Gastrocnemius medialis (tissue), 4 donors: Measurements from ENCODE around the gene SLC2A5. TPM values are rescaled to one million over a fixed set of nuclear protein-coding genes. Genes with fewer than 3 reads are reported as not detected.

Source experiments
- ATAC-seq, 2 donors: fragments of 150-250 bp; one replicate each; pipeline ENCODE4 v1.9.1; 2016
- DNase-seq, 2 donors: peaks; one replicate each; pipeline ENCODE4 v3.0.0-alpha.2; 2019
- H3K27ac ChIP-seq, 4 donors: fragments of 200-600 bp; sonication (generic); 1 replicate in 1 of 4; 2 replicates in 3 of 4; pipeline ENCODE4 v1.5.1; 2016 to 2018; ENCODE audit warnings: mild to moderate bottlenecking in 2 of 4, moderate library complexity in 1 of 4
- H3K27me3 ChIP-seq, 3 donors: fragments of 200-600 bp; sonication (generic) in 2 of 3; 1 replicate in 1 of 3; 2 replicates in 2 of 3; pipeline versions ENCODE4 v1.5.1 to v1.6.0; 2016 to 2019; ENCODE audit warnings: mild to moderate bottlenecking in 1 of 3, moderate library complexity in 1 of 3
- H3K36me3 ChIP-seq, 2 donors: fragments of 200-600 bp; sonication (generic) in 1 of 2; one replicate each; pipeline ENCODE4 v1.5.1; 2017 to 2018
- H3K4me1 ChIP-seq, 2 donors: fragments of 200-600 bp; sonication (generic) in 1 of 2; one replicate each; pipeline ENCODE4 v1.5.1; 2016 to 2017; ENCODE audit warnings: mild to moderate bottlenecking in 2 of 2
- H3K4me3 ChIP-seq, 4 donors: fragments of 200-600 bp; sonication (generic) in 3 of 4; 1 replicate in 1 of 4; 2 replicates in 3 of 4; pipeline ENCODE4 v1.5.1; 2016 to 2019; ENCODE audit warnings: mild to moderate bottlenecking in 2 of 4
- H3K9me3 ChIP-seq, 3 donors: fragments of 200-600 bp; sonication (generic) in 2 of 3; 1 replicate in 1 of 3; 2 replicates in 2 of 3; pipeline ENCODE4 v1.5.1; 2016 to 2019
- CTCF ChIP-seq, 5 experiments: fragments of 450-650 bp in 3 of 5; fragments of 200-600 bp in 2 of 5; sonication (generic) in 2 of 5; IDR thresholded peaks in 4 of 5; conservative IDR thresholded peaks in 1 of 5; 1 replicate in 4 of 5; 2 replicates in 1 of 5; pipeline ENCODE4 v1.5.1; 2016 to 2019; ENCODE audit warnings: antibody characterized with exemption in 5 of 5, mild to moderate bottlenecking in 3 of 5, moderate library complexity in 3 of 5
- POLR2A ChIP-seq, 2 donors: fragments of 450-650 bp; IDR thresholded peaks; one replicate each; pipeline ENCODE4 v1.6.1; 2017; ENCODE audit warnings: antibody characterized with exemption in 2 of 2, mild to moderate bottlenecking in 2 of 2, moderate library complexity in 2 of 2
- in situ Hi-C, 4 donors: fragments of 200-750 bp; cut with MboI; loops; one replicate each; pipeline versions ENCODE4 v1.15.0 to v1.8.0; 2017; ENCODE audit warnings: low sequenced_read_pairs in 4 of 4
- intact Hi-C: fragments of 100-400 bp; cut with DNase I; formaldehyde crosslinking; loops from one replicate; pipeline ENCODE4 v1.15.1; 2023; ENCODE audit warnings: low total_unique reads
- total RNA-seq, 4 donors: library from RNA; depleted of rRNA; stranded (reverse); fragments of >200 nt; gene quantifications; one replicate each; pipeline versions ENCODE4 v1.1.0 to v1.2.3, GENCODE V29; 2016

SLC2A5 gene
- total RNA-seq, 4 donors from 2014 or later, result 11.2 to 34.5 (median 22.8) TPM

DNA sequence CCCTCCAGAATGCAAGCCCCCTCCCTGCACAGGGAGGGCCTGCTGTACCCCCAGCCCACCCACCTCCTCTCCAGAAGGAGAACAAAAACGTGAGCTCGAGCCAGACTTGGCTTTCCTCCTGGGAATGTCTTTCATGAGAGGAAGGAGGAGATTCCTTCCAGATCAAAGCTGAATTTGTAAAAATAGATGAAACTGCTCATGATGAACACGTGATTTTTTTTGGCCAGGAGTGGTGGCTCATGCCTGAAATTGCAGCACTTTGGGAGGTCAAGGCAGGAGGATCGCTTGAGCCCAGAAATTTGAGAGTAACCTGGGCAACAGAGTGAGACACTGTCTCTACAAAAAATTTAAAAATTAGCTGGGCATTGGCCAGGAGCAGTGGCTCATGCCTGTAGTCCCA is 37.7 kb upstream of the SLC2A5 start:
- Histone ChIP-seq H3K4me3 (no peak overlapping the region), H3K4me1 (no peaks in the 10 kb centered on the region), H3K27me3 (no peaks in the 10 kb centered on the region), H3K27ac (peak overlapping the region in 1 of 4 donors; percentile 13), H3K9me3 (no peaks in the 10 kb centered on the region), H3K36me3 (peaks cover 0 to 42% of the 10 kb centered on the region in 2 donors)
- in situ Hi-C loops (loop anchor here in 2 of 4 donors (10.0 kb wide), 3 partner anchors 92 to 172 kb away; no protein-coding TSS in a partner anchor), intact Hi-C loops (no loop called here)
- no peak for ATAC-seq
- DNase-seq, result no peak
- TF ChIP-seq POLR2A (IDR thresholded peaks at IDR 0.05), result no peak
- no peak for TF ChIP-seq CTCF (IDR thresholded peaks at IDR 0.05 in 4 of 5, conservative IDR thresholded peaks at IDR 0.05 in 1 of 5)

DNA sequence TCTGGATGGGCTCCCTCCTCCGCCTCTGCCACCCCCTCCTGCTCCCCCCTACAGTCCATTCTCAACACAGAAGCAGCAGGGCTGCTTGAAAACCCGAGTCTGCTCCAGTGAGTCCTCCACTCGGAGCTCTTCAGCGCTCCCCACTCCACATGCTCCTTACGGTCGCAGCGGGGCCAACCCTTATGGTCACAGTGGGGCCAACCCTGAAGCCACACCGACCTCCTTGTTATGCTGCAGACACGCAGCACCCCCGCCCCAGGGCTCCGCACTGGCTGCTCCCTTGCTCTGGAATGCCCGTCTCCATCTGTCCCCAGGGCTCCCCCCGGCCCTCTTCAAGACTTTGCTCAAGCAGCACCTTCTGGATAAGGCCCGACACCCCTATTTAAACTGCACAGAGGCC is 36.9 kb upstream of the SLC2A5 start:
- H3K9me3 ChIP-seq, result no peaks in the 10 kb centered on the region
- H3K4me1 ChIP-seq, result peaks cover 1 to 2% of the 10 kb centered on the region in 2 donors
- DNase-seq, result no peak
- H3K27me3 ChIP-seq, result no peaks in the 10 kb centered on the region
- no peak overlapping the region for H3K4me3 ChIP-seq
- in situ Hi-C loops (loop anchor here in 2 of 4 donors (10.0 kb wide), 3 partner anchors 91 to 171 kb away; no protein-coding TSS in a partner anchor), intact Hi-C loops (no loop called here)
- TF ChIP-seq POLR2A (IDR thresholded peaks at IDR 0.05) (no peak), CTCF (IDR thresholded peaks at IDR 0.05 in 4 of 5, conservative IDR thresholded peaks at IDR 0.05 in 1 of 5) (no peak)
- peaks cover 0 to 41% of the 10 kb centered on the region in 2 donors for H3K36me3 ChIP-seq
- no peak for ATAC-seq
- H3K27ac ChIP-seq, result no peak overlapping the region

GRCh38 chr1:9105336-9105867 is 36.0 kb upstream of the SLC2A5 start:
- TF ChIP-seq CTCF (IDR thresholded peaks at IDR 0.05 in 4 of 5, conservative IDR thresholded peaks at IDR 0.05 in 1 of 5), result no peak
- no peak for TF ChIP-seq POLR2A (IDR thresholded peaks at IDR 0.05)
- Histone ChIP-seq H3K4me1 (peaks cover 6 to 7% of the 10 kb centered on the region in 2 donors), H3K4me3 (no peak overlapping the region), H3K27me3 (no peaks in the 10 kb centered on the region), H3K36me3 (peaks cover 0 to 37% of the 10 kb centered on the region in 2 donors), H3K9me3 (no peaks in the 10 kb centered on the region), H3K27ac (no peak overlapping the region)
- ATAC-seq (no peak), DNase-seq (no peak)
- in situ Hi-C loops (loop anchor here in 2 of 4 donors (10.0 kb wide), 3 partner anchors 91 to 171 kb away; no protein-coding TSS in a partner anchor), intact Hi-C loops (no loop called here)

DNA sequence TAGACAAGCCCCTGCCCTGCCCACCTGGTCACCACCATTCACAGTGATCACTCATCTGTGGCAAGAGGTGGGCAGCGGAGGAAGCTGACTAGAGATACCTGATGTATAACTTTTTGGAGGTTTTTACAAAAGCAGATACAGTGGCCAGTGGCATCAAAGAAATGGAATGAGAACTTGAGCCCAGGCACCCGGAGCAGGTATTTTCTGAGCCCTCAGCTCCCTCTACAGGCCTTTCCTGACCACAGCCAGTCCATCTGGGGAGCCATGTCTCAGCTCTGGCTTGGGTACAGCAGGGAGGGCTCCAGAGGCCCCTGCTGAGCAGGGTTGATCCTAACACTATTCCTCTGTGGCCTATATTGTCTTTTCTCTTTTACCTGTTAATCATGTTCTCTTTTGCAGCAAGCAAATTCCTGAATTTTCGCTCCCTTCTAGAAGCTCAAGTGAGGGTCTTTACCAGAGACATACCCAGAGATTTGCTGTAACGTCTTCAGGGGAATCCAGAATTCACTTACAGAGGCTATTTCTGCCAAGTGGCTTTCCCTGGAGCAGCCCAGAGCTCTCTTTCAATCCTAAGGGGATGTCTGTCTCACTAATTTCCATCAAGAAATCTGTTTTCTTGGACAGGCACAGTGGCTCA is 32.2 kb upstream of the SLC2A5 start:
- Histone ChIP-seq H3K9me3 (no peaks in the 10 kb centered on the region), H3K27me3 (no peaks in the 10 kb centered on the region), H3K4me3 (no peak overlapping the region), H3K27ac (no peak overlapping the region), H3K36me3 (peaks cover 0 to 24% of the 10 kb centered on the region in 2 donors), H3K4me1 (peaks cover 15 to 16% of the 10 kb centered on the region in 2 donors)
- in situ Hi-C loops (loop anchor here in 2 of 4 donors (10.0 kb wide), 3 partner anchors 87 to 167 kb away; no protein-coding TSS in a partner anchor), intact Hi-C loops (loop anchor here (5.0 kb wide), 1 partner anchor 89 kb away; no protein-coding TSS in a partner anchor)
- TF ChIP-seq POLR2A (IDR thresholded peaks at IDR 0.05) (no peak), CTCF (IDR thresholded peaks at IDR 0.05 in 4 of 5, conservative IDR thresholded peaks at IDR 0.05 in 1 of 5) (peak; percentile 55 to 71 (median 64))
- peak; percentile 78 to 83 for ATAC-seq
- DNase-seq, result peak; percentile 35 to 61
